Calu3 (cell line): ENCODE results near the gene YIF1A. TPM values are rescaled to one million over a fixed set of nuclear protein-coding genes. Genes with fewer than 3 reads are reported as not detected.

Experiments
- BruUV-seq: library from RNA; stranded (reverse); fragments of 400-500 nt; replicated peaks from 2 replicates; lab custom pipeline; 2021; lab: Mats Ljungman, UMichigan
- CTCF ChIA-PET: fragments of 300-600 bp; sonication (Branson Sonifier 250); formaldehyde crosslinking; loops from one replicate; lab custom pipeline; 2022; ENCODE audit warnings: antibody characterized with exemption; lab: Charles Lee
- DNase-seq: peaks from one replicate; pipeline ENCODE4 v3.0.0; 2022
- H3K27ac Mint-ChIP-seq: one replicate; pipeline ENCODE4 v1.8.0; 2022; ENCODE audit warnings: mixed read lengths; ENCODE audit not compliant: unreplicated experiment
- H3K27me3 Mint-ChIP-seq: one replicate; pipeline ENCODE4 v1.8.0; 2022; ENCODE audit warnings: mixed read lengths; ENCODE audit not compliant: unreplicated experiment
- H3K36me3 Mint-ChIP-seq: one replicate; pipeline ENCODE4 v1.8.0; 2022; ENCODE audit warnings: mild to moderate bottlenecking, moderate library complexity, mixed read lengths; ENCODE audit not compliant: insufficient read depth, unreplicated experiment
- H3K4me1 Mint-ChIP-seq: one replicate; pipeline ENCODE4 v1.8.0; 2022; ENCODE audit warnings: mild to moderate bottlenecking, low read depth, mixed read lengths; ENCODE audit not compliant: unreplicated experiment
- H3K4me3 Mint-ChIP-seq: one replicate; pipeline ENCODE4 v1.8.0; 2022; ENCODE audit warnings: mild to moderate bottlenecking, low read depth, moderate library complexity, mixed read lengths; ENCODE audit not compliant: unreplicated experiment
- H3K9me3 Mint-ChIP-seq: one replicate; pipeline ENCODE4 v1.8.0; 2022; ENCODE audit warnings: low read depth, mixed read lengths; ENCODE audit not compliant: unreplicated experiment
- CTCF ChIP-seq: fragments of 200-600 bp; IDR thresholded peaks from one replicate; pipeline ENCODE4 v1.8.0; 2022; ENCODE audit warnings: antibody characterized with exemption; ENCODE audit not compliant: unreplicated experiment
- intact Hi-C: fragments of 100-400 bp; cut with micrococcal nuclease; formaldehyde crosslinking; loops from one replicate; pipeline ENCODE4 v1.10.0; 2022; ENCODE audit not compliant: unreplicated experiment
- total RNA-seq: library from RNA; stranded (reverse); gene quantifications from 2 replicates; pipeline ENCODE4 v1.2.3, GENCODE V29; 2022

Gene YIF1A
- total RNA-seq, 1 experiment from 2014 or later = 98.8 TPM

DNA sequence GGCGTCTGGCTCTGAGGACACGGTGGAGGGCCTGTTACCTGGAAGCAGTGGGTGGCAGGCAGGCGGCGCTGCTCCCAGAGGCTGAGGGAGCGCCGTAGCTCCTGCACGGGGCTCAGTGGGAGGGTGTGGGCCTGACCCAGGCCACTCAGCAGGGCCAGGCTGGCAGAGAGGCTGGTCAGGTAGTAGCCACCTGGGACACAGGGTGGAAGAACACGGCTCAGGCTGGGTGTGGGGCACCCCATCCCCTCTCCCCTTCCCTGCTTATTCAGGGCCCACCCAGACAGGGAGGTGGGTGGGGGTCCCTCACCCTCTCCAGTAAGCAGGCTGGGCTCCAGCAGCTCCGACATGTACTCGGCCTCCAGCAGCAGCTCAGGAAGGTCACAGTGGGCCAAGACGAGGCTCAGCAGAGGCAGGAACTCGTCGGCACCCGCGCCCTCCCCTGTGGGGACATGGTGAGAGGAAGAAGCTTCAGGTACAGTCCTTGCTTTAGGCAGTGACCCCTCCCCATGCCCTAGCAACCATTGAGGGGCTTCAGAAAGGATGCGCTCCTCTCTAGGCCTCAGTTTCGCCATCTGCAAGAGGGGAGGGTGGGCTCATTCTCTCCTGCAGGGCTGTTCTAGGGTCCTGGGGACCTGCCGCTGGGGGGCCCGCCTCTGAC is 44.4 kb upstream of the YIF1A start:
- no TSS peak for BruUV-seq
- no peak for TF ChIP-seq CTCF
- H3K36me3 Mint-ChIP-seq = peaks cover 35% of the 10 kb centered on the region
- no peak overlapping the region for H3K27ac Mint-ChIP-seq
- CTCF ChIA-PET = interaction anchor here (0.6 kb wide), 2 partner anchors 13 to 21 kb away, joined by 5 to 6 read pairs; no protein-coding TSS in a partner anchor
- no peak overlapping the region for H3K4me3 Mint-ChIP-seq
- DNase-seq = no peak
- H3K27me3 Mint-ChIP-seq = no peaks in the 10 kb centered on the region
- H3K9me3 Mint-ChIP-seq = no peaks in the 10 kb centered on the region
- H3K4me1 Mint-ChIP-seq = peaks cover 29% of the 10 kb centered on the region
- intact Hi-C loops = no loop called here

GRCh38 chr11:66332371-66333219 is 43.7 kb upstream of the YIF1A start:
- H3K9me3 Mint-ChIP-seq = no peaks in the 10 kb centered on the region
- no peak for DNase-seq
- intact Hi-C loops = no loop called here
- CTCF ChIA-PET = no interaction called here
- peaks cover 31% of the 10 kb centered on the region for H3K4me1 Mint-ChIP-seq
- H3K27ac Mint-ChIP-seq = no peak overlapping the region
- peaks cover 38% of the 10 kb centered on the region for H3K36me3 Mint-ChIP-seq
- no TSS peak for BruUV-seq
- no peak for TF ChIP-seq CTCF
- H3K27me3 Mint-ChIP-seq = no peaks in the 10 kb centered on the region
- no peak overlapping the region for H3K4me3 Mint-ChIP-seq

DNA sequence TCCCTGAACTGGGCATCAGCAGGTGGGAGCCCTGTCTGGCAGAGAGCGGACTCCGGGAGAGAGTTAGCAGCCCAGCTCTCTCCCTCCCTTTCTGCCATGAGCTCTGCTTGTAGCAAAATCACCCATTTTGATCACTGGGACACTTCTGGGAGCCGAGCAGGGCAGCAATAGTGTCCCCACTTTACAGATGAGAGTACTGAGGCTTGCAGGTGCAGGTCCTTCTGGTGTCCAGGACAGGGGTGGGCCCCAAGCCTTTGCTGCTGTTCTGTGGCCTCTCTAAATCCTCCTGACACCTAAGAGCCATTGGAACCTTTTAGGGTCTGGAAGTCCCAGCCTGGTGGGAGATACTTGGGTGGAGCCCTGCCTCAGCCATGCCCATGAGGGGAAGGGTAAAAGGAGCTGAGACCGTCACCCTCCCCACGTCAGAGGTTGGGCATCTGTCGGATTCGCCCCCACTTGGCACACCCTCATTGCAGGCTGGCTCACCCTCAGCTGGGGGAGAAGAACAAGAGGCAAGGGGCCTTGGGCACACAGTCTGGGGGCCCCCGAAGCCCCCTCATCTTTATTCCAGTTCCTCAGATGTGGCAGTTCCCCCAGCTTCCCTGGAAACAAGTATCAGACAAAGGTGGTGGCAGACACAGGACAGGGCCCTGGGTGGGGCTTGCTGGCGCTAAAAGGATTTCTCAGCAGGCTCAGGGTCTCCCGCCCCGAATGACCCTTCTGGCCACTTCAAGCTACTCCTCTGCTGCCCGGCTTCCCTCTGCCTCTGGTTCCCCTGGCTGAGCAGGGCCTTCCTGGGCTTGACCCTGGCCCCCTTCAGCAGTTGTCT is 42.8 kb upstream of the YIF1A start:
- no peak for TF ChIP-seq CTCF
- BruUV-seq = no TSS peak
- H3K4me1 Mint-ChIP-seq = peaks cover 30% of the 10 kb centered on the region
- H3K27ac Mint-ChIP-seq = no peak overlapping the region
- intact Hi-C loops = no loop called here
- peaks cover 38% of the 10 kb centered on the region for H3K36me3 Mint-ChIP-seq
- no peak overlapping the region for H3K4me3 Mint-ChIP-seq
- H3K27me3 Mint-ChIP-seq = no peaks in the 10 kb centered on the region
- CTCF ChIA-PET = interaction anchor here (2.1 kb wide), 1 partner anchor 19 kb away, joined by 5 read pairs; no protein-coding TSS in a partner anchor
- no peaks in the 10 kb centered on the region for H3K9me3 Mint-ChIP-seq
- DNase-seq = no peak

DNA sequence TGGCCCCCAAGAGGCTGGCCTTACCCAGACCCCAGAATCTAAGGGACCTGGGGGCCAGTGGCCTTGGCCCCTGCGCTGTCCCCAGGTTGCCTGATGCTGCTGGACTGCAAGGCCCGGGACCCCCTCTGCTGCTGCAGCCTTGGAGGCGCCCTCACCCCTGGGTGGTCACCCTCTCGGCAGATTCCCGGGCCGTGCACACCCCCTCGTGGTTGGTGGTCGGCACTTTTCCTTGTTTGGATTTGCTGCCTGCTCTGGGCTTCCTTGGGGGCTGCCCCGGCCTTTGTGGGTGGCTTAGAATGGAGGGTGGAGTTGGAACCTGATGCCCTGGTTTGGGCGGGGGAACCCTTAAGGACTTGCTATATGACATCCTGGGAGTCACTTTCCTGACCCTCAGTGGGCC is 42.0 kb upstream of the YIF1A start:
- no peak overlapping the region for H3K27ac Mint-ChIP-seq
- intact Hi-C loops = no loop called here
- H3K36me3 Mint-ChIP-seq = peaks cover 30% of the 10 kb centered on the region
- H3K9me3 Mint-ChIP-seq = no peaks in the 10 kb centered on the region
- no peak for TF ChIP-seq CTCF
- peaks cover 26% of the 10 kb centered on the region for H3K4me1 Mint-ChIP-seq
- CTCF ChIA-PET = interaction anchor here (2.1 kb wide), 1 partner anchor 18 kb away, joined by 5 read pairs; no protein-coding TSS in a partner anchor
- H3K4me3 Mint-ChIP-seq = no peak overlapping the region
- BruUV-seq = no TSS peak
- no peak for DNase-seq
- H3K27me3 Mint-ChIP-seq = no peaks in the 10 kb centered on the region
